G401 (cell line): ENCODE measurements around the gene CPT1C. TPM values are rescaled to one million over a fixed set of nuclear protein-coding genes. Genes with fewer than 3 reads are reported as not detected.
A peak's percentile ranks its signal among the peaks of the same experiment; 100 is the strongest.
"Not testable (repeated sequence)": the region's sequence is repeated elsewhere in the genome, so short reads cannot be mapped to it uniquely, and the experiment has no call there.

Source experiments
- DNase-seq: peaks from one replicate; pipeline ENCODE4 v3.0.0-alpha.2; 2015; ENCODE audit warnings: low spot score
- in situ Hi-C: cut with HindIII; loops from 2 replicates; pipeline ENCODE4 v1.10.0; 2016; ENCODE audit warnings: low sequenced_read_pairs, mixed read lengths
- total RNA-seq: library from RNA; depleted of rRNA; stranded (reverse); fragments of >200 nt; shearing (Covaris generic); gene quantifications from 2 replicates; pipeline ENCODE4 v1.2.3, GENCODE V29; 2014

Gene CPT1C
- total RNA-seq, 1 experiment from 2014 or later, result 54.5 TPM

DNA sequence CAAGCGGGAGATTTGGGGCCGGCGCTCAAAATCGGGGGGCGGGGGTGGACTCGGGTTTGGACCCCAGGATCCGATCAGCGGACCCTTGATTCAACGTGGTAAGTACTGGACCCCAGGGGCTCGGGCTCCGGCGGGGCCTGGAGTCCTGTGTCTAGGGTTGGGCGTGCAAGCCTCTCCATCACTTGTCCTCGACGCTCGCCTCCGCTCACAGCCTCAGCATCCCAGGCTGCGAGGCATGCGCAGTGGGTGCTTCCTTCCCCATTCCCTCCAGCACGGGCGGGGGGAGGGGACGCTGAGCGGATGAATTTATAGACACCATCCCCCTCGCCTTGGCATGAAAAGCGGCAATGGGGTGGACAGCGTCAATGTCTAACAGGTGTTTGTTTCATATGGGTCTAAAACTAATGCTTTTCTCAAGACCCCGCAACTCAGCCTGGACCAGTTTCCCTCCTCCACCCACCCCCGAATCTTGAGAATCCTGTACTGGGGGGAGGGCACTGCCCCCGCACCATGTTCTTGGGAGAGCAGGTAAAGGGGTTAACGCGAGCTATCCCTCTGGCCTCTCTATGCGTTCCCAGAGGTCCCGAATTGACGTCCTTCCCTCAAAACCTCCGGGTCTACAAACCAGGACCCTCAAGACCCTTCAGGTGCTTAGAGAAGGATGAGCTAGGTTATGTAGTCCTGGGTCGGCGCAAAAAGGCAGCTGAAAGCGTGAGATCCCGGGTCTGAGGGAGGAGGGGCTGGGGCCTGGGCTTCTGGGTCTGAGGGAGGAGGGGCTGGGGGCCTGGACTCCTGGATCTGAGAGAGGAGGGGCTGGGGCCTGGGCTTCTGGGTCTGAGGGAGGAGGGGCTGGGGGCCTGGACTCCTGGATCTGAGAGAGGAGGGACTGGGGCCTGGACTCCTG, 579 bp downstream of the CPT1C start:
- DNase-seq, result peak; percentile 86
- in situ Hi-C loops, result no loop called here

DNA sequence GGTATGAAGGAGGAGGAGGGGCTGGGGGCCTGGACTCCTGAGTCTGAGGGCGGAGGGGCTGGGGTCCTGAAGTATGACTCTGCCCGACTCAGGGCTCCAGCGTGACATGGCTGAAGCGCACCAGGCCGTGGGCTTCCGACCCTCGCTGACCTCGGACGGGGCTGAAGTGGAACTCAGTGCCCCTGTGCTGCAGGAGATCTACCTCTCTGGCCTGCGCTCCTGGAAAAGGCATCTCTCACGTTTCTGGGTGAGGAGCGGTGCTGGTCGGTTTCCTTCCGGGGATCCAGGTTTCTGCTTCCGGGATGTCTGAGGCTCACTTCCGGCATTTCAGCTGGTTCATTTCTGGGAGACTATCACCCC, 1.2 kb downstream of the CPT1C start:
- peak; percentile 80 for DNase-seq
- in situ Hi-C loops, result no loop called here

- DNase-seq, result no peak
- in situ Hi-C loops, result no loop called here
Measured at GRCh38 chr19:49696115-49696514, 5.2 kb downstream of the CPT1C start.

DNA sequence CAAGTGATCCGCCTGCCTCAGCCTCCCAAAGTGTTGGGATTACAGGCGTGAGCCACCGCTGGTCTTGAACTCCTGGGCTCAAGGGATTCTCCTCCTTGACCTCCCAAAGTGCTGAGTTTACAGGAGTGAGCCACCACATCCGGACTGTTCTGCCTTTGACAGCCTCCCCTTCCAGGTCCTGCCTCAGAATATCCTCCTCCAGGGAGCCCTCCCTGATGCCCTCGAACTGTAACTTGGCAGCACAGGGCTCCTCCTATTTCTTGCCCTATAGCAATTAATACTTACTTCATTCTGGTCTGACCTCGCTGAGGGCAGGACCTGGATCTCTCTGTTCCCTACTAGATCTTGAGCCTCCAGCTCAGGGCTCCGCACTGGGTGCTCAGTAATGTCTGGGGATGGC, 5.9 kb downstream of the CPT1C start:
- DNase-seq, result no peak
- in situ Hi-C loops, result no loop called here

DNA sequence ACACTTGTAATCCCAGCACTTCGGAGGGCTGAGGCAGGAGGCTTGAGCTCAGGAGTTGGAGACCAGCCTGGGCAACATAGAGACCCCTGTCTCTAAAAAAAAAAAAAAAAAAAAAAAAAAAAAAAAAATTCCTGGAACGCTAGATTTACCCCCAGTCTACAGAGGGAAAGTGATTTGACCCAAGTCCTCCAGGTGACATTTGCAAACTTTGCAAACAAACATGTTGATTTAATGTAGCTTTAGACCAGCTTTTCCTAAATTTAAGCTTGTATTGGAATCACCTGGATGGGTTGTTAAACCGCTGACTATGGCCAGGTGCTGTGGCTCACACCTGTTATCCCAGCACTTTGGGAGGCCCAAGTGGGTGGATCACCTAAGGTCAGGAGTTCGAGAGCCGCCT, 8.4 kb downstream of the CPT1C start:
- DNase-seq, result no peak
- in situ Hi-C loops, result no loop called here

DNA sequence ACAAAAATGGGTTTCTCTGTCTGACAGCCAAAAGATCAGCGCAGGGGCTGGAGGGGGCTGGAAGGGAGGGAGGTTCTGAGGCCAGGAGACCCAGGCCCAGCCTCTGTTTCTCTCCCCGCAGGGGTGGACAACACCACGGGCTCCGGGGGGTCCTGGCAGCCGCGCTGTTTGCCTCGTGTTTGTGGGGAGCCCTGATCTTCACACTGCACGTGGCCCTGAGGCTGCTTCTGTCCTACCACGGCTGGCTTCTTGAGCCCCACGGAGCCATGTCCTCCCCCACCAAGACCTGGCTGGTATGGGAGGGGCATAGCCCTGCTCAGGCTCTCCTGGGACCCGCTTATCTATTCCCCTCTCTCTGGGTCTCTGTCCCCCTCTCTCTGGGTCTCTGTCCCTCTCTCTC, 9.6 kb downstream of the CPT1C start:
- in situ Hi-C loops, result no loop called here
- no peak for DNase-seq

- DNase-seq, result no peak
- in situ Hi-C loops, result no loop called here
Measured at GRCh38 chr19:49701271-49701786, 10.4 kb downstream of the CPT1C start.

DNA sequence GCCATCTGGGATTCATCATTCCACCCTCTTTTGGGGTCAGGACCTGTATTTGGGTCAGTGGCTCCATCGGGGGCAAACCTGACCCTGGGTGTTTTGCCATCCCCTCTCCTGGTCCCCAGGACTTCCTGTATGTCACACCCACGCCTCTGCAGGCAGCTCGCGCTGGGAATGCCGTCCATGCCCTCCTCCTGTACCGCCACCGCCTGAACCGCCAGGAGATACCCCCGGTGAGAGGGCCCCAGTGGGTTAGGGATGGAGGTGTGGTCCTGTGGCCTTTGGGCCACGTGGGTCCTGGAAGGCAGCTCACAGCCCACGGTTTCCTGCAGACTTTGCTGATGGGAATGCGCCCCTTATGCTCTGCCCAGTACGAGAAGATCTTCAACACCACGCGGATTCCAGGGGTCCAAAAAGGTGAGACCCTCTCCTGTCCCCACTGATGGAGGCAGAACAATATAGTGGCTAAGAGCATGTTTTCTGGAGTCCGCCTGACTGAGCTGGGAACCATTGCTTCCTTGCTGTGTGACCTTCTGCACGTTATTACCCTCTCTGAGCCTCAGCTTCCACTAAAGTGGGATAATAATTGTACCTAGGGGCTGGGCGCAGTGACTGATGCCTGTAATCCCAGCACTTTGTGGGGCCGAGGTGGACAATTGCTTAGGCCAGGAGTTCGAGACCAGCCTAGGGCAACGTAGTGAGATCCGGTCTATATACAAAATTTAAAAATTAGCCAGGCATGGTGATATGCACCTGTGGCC, 14.1 kb downstream of the CPT1C start:
- DNase-seq, result no peak
- in situ Hi-C loops, result no loop called here

DNA sequence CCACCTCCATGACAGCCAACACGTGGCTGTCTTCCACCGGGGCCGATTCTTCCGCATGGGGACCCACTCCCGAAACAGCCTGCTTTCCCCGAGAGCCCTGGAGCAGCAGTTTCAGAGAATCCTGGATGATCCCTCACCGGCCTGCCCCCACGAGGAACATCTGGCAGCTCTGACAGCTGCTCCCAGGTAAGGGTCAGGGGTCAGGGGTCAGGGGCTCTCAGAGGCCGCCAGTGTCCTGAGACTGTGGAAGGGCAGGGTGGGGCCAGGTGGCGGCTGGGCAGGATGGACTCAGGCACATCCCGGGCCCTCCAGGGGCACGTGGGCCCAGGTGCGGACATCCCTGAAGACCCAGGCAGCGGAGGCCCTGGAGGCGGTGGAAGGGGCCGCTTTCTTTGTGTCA, 15.0 kb downstream of the CPT1C start:
- DNase-seq, result no peak

DNA sequence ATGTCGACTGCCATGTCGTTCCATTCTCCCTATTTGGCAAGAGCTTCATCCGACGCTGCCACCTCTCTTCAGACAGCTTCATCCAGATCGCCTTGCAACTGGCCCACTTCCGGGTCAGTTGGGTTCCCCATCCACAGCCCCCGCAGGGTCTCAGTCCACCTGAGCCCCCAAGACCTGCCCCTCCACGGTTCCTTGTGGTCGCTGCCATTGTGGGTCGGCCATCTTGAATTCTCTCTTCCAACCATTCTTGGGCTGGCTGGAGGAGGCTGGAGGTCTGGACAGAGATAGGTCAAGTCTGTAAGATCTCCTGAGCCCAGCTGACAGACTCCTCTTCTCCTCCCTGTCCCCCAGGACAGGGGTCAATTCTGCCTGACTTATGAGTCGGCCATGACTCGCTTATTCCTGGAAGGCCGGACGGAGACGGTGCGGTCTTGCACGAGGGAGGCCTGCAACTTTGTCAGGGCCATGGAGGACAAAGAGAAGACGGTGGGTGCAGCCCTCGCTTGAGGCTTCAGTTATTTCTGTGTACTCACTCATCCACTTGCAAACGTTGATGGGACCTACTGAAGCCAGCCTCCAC, 19.5 kb downstream of the CPT1C start:
- DNase-seq, result no peak
- in situ Hi-C loops, result no loop called here

More for the DNA sequence above, 15.0 kb downstream of the CPT1C start:
- in situ Hi-C loops, result no loop called here

DNA sequence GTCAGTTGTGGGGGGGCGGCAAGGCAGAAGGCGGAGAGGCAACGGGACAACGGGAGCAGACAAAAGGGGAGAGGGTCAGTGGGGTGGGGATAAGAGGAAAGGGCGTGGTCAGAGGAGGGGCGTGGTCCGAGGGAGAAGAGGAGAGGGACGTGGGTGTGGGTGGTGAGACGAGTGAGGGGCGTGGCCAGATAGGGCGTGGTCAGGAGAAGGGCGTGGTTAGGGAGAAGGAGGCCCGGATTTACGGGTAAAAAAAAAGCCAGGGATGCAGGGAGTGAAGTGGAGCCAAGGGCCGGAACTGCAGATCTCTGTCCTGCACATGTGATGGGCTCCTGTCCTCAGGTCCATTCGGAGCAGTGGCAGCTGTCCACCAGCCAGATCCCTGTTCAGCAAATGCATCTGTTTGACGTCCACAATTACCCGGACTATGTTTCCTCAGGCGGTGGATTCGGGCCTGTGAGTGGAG, 21.5 kb downstream of the CPT1C start:
- DNase-seq, result peak; percentile 18
- in situ Hi-C loops, result no loop called here

DNA sequence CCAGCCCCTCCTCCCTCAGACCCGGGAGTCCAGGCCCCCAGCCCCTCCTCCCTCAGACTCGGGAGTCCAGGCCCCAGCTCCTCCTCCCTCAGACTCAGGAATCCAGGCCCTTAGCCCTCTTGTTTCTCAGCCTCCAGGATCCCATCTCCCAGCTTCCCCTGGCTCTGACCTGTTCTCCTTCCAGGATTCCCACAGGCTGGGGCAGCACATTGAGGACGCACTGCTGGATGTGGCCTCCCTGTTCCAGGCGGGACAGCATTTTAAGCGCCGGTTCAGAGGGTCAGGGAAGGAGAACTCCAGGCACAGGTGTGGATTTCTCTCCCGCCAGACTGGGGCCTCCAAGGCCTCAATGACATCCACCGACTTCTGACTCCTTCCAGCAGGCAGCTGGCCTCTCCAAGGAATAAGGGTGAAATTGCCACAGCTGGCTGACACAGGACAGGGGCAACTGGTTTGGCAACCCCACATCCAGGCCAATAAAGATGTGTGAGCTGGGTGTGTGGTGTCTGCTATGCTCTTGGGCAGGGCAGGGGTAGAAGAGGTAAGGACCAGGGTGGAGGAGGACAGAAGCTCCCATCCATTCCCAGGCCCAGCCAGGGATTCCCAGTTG, 22.4 kb downstream of the CPT1C start:
- DNase-seq, result no peak
- in situ Hi-C loops, result no loop called here

GRCh38 chr19:49716154-49716553, 25.2 kb downstream of the CPT1C start:
- DNase-seq, result no peak
- in situ Hi-C loops, result no loop called here

- no peak for DNase-seq
- in situ Hi-C loops, result no loop called here
Measured at GRCh38 chr19:49718511-49718910, 27.6 kb downstream of the CPT1C start.

GRCh38 chr19:49718991-49719390, 28.1 kb downstream of the CPT1C start:
- in situ Hi-C loops, result no loop called here
- DNase-seq, result no peak

DNA sequence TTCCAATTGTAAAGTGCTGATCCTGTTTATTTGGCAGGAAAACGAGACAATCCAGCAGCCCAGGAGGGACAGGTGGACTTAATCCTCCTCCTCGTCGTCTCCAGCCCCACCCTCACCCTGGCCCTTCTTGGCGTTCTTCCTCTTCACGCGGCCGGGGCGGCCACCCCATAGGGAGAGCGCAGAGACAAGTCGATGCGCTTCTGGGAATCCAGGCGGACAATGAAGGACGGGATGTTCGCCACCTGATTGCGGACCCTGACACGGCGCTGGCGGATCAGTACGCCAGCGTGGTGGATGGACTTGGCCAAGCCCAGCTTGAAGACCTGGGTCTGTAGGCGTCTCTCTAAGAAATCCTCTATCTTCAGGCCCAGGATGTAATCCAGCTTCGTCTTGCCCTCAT, 28.5 kb downstream of the CPT1C start:
- in situ Hi-C loops, DNase-seq: not testable (repeated sequence)

DNA sequence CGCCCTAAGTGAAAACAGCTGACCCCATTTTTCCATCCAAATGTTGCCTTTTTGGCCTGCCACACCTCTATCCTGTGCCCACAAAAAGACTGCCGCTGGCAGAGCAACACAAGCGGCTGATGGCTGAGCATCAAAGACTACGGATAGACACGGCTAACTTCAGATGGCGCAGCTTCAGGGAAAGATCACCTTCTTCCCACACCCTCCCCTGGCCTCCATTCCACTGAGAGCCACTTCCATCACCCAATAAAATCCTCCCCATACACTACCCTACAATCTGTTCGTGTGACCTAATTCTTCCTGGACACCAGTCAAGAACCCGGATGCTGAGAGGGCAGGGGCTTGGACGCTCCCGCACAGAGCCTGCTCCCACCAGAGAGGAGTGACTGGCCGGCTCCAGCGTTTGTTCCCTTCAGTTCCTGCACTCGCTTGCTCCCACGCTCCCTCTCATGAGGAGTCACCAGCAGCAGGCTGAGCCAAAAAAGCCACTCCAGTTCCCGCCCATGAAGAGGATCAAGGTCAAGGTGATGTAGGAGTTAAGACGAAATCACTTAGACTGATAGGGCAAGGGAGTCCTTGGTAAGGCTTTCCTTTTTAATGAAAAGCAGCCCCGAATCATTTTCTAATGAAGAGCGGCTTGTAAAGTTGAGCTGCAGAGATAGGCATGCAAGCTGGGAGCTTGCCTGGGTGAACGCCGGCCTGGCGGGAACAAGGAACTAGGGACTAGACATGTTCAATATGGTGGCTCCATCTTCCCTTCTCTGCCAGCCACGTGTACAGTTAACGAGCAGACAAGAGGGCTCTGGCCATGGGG, 36.5 kb downstream of the CPT1C start:
- DNase-seq, result peak; percentile 88
- in situ Hi-C loops, result no loop called here

DNA sequence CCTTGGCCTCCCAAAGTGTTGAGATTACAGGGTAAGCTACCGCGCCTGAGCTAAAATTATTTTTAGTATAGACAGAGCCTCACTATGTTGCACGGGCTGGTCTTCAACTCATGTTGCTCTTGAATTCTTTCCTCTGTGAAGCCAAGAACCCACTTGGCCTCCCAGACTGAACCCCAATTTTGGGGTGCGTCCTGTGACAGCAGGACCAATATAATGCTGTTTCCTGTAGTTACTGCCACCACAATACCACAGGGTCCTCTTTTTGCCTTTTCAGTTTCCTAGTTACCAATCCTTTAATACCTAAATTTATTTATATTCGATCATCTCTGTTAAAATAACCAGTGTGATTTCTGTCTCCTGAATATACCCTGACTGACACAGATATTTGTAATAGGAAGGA, 39.2 kb downstream of the CPT1C start:
- no peak for DNase-seq
- in situ Hi-C loops, result no loop called here

DNA sequence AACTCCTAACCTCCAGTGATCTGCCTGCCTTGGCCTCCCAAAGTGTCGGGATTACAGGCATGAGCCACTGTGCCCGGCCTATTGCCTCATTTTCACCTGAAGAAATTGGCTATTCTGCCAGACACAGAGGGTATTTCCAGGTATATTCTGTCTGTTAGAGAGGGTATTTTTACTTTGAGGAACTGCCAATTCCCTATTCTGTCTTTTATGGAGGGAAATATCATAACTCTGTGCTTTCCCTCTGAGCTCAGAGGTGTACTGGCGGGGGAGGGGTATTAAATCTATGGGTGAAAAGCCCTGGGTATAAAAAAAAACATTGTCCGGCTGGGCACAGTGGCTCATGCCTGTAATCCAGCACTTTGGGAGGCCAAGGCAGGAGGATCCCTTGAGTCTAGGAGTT, 47.4 kb downstream of the CPT1C start:
- in situ Hi-C loops, result no loop called here
- no peak for DNase-seq
